DND-41 (cell line): ENCODE data around the gene MYH7B.
A peak's percentile ranks its signal among the peaks of the same experiment; 100 is the strongest.

Source experiments
- ATAC-seq: fragments of 200-7000 bp; cut with Tn5 transposase; 3 replicates; pipeline ENCODE4 v1.9.1; 2021; ENCODE audit warnings: low read depth; ENCODE audit not compliant: insufficient read depth
- DNase-seq: peaks from one replicate; pipeline ENCODE4 v3.0.0-alpha.2; 2020
- H2AFZ ChIP-seq: 2 replicates; pipeline ENCODE4 v1.6.0; 2012; ENCODE audit warnings: low read depth, low read length
- H3K27ac ChIP-seq: 2 replicates; pipeline ENCODE4 v1.5.1; 2012; ENCODE audit warnings: low read length, inconsistent platforms
- H3K27me3 ChIP-seq: fragments of 200-600 bp; sonication (generic); 2 replicates; pipeline ENCODE4 v1.6.0; 2012; ENCODE audit warnings: low read length, mild to moderate bottlenecking, inconsistent platforms; ENCODE audit not compliant: insufficient read depth, poor library complexity
- H3K36me3 ChIP-seq: 2 replicates; pipeline ENCODE4 v1.5.1; 2012; ENCODE audit warnings: low read length, inconsistent platforms; ENCODE audit not compliant: insufficient read depth
- H3K4me1 ChIP-seq: 2 replicates; pipeline ENCODE4 v1.5.1; 2012; ENCODE audit warnings: mild to moderate bottlenecking, low read length; ENCODE audit not compliant: insufficient read depth
- H3K4me2 ChIP-seq: 2 replicates; pipeline ENCODE4 v1.6.0; 2012; ENCODE audit warnings: mild to moderate bottlenecking, moderate library complexity, low read length, inconsistent platforms; ENCODE audit not compliant: insufficient read depth
- H3K4me3 ChIP-seq, 2 experiments: fragments of 200-600 bp in 1 of 2; shearing (Covaris generic) in 1 of 2; 2 replicates each; pipeline ENCODE4 v1.5.1; 2012 to 2016; ENCODE audit warnings: inconsistent platforms in 2 of 2, low read length in 2 of 2, mild to moderate bottlenecking in 2 of 2, low read depth in 1 of 2, moderate library complexity in 1 of 2
- H3K79me2 ChIP-seq: 2 replicates; pipeline ENCODE4 v1.6.0; 2012; ENCODE audit warnings: low read length, inconsistent platforms; ENCODE audit not compliant: insufficient read depth
- H3K9ac ChIP-seq: 2 replicates; pipeline ENCODE4 v1.6.0; 2012; ENCODE audit warnings: low read depth, mild to moderate bottlenecking, inconsistent platforms, low read length, moderate library complexity
- H3K9me3 ChIP-seq: 2 replicates; pipeline ENCODE4 v1.5.1; 2012; ENCODE audit warnings: low read length, moderate library complexity, mild to moderate bottlenecking, inconsistent platforms; ENCODE audit not compliant: insufficient read depth, severe bottlenecking
- H4K20me1 ChIP-seq: 2 replicates; pipeline ENCODE4 v1.6.0; 2012; ENCODE audit warnings: low read length; ENCODE audit not compliant: insufficient read depth
- CTCF ChIP-seq: IDR thresholded peaks from 2 replicates; pipeline ENCODE4 v1.5.1; 2012; ENCODE audit warnings: borderline replicate concordance, low read length, moderate library complexity, mild to moderate bottlenecking; ENCODE audit not compliant: poor library complexity, severe bottlenecking; ENCODE audit errors: extremely low read depth
- EZH2 ChIP-seq: IDR thresholded peaks from 3 replicates; pipeline ENCODE4 v1.6.1; 2012; ENCODE audit warnings: borderline replicate concordance, low read depth, mild to moderate bottlenecking, moderate library complexity, low read length, inconsistent platforms; ENCODE audit not compliant: severe bottlenecking

The MYH7B gene

GRCh38 chr20:34942301-34942700 is 13.4 kb upstream of the MYH7B start:
- no peak for DNase-seq
- Histone ChIP-seq H3K27ac (no peak overlapping the region), H3K4me1 (no peaks in the 10 kb centered on the region), H3K9me3 (no peaks in the 10 kb centered on the region), H4K20me1 (no peaks in the 10 kb centered on the region), H3K9ac (no peak overlapping the region), H3K4me2 (no peak overlapping the region), H3K79me2 (no peaks in the 10 kb centered on the region), H3K27me3 (no peaks in the 10 kb centered on the region), H3K36me3 (peaks cover 67% of the 10 kb centered on the region), H2AFZ (no peak overlapping the region), H3K4me3 (no peak overlapping the region)
- TF ChIP-seq CTCF: no peak
- no peak for TF ChIP-seq EZH2
- ATAC-seq: no peak

GRCh38 chr20:34943808-34944567 is 11.7 kb upstream of the MYH7B start:
- no peak overlapping the region for H2AFZ ChIP-seq
- H3K4me2 ChIP-seq: no peak overlapping the region
- ATAC-seq (0 out of 3 replicates have a peak, but pooled peaks have one; percentile 22), DNase-seq (no peak)
- no peak overlapping the region for H3K4me3 ChIP-seq
- no peaks in the 10 kb centered on the region for H3K27me3 ChIP-seq
- H3K4me1 ChIP-seq: no peaks in the 10 kb centered on the region
- no peak for TF ChIP-seq EZH2
- TF ChIP-seq CTCF: no peak
- no peak overlapping the region for H3K9ac ChIP-seq
- no peaks in the 10 kb centered on the region for H4K20me1 ChIP-seq
- no peaks in the 10 kb centered on the region for H3K79me2 ChIP-seq
- H3K27ac ChIP-seq: no peak overlapping the region
- no peaks in the 10 kb centered on the region for H3K9me3 ChIP-seq
- H3K36me3 ChIP-seq: peaks cover 63% of the 10 kb centered on the region

- no peaks in the 10 kb centered on the region for H3K9me3 ChIP-seq
- H4K20me1 ChIP-seq: no peaks in the 10 kb centered on the region
- no peaks in the 10 kb centered on the region for H3K79me2 ChIP-seq
- H3K4me3 ChIP-seq: no peak overlapping the region
- H3K27ac ChIP-seq: no peak overlapping the region
- peaks cover 70% of the 10 kb centered on the region for H3K36me3 ChIP-seq
- H3K9ac ChIP-seq: no peak overlapping the region
- no peaks in the 10 kb centered on the region for H3K27me3 ChIP-seq
- DNase-seq: no peak
- TF ChIP-seq EZH2: no peak
- no peak overlapping the region for H3K4me2 ChIP-seq
- ATAC-seq: no peak
- no peaks in the 10 kb centered on the region for H3K4me1 ChIP-seq
- no peak overlapping the region for H2AFZ ChIP-seq
Observed at GRCh38 chr20:34945315-34946077, 10.2 kb upstream of the MYH7B start.

- Histone ChIP-seq H3K27me3 (no peaks in the 10 kb centered on the region), H3K27ac (no peak overlapping the region), H3K9me3 (no peaks in the 10 kb centered on the region), H4K20me1 (no peaks in the 10 kb centered on the region), H3K36me3 (peaks cover 71% of the 10 kb centered on the region), H3K9ac (no peak overlapping the region), H3K4me1 (no peaks in the 10 kb centered on the region), H3K79me2 (no peaks in the 10 kb centered on the region), H3K4me2 (no peak overlapping the region), H2AFZ (no peak overlapping the region), H3K4me3 (no peak overlapping the region)
- no peak for TF ChIP-seq EZH2
- TF ChIP-seq CTCF: no peak
- DNase-seq (no peak), ATAC-seq (no peak)
Observed at GRCh38 chr20:34946661-34947060, 9.0 kb upstream of the MYH7B start.
